Measurements from ENCODE around the gene POPDC3.

DNA sequence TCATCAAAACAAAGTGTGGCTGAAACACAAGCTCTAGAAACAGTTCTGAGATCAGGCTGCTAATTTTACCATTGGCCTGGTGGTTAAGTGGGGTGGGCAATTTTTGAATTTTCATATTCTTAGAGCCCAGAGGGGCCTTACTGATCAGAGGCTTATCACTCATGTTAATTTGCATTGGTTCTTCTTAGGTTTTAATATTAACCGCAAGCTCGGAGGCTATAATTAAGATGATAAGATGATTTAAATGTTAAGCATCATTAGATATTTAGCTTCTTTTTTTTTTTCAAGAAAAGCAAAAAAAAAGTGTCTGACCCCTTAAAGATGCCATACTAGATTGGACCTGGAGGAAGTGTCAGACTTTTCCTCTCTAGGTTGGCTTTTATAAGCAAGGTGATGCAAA lies 8.4 kb upstream of the POPDC3 start:
- no peak for TF ChIP-seq SUZ12 (IDR thresholded peaks at IDR 0.05)
- no peak for TF ChIP-seq ZNF384 (IDR thresholded peaks at IDR 0.05)
- TF ChIP-seq SP1 (IDR thresholded peaks at IDR 0.05) = no peak
- TF ChIP-seq BHLHE40 (IDR thresholded peaks at IDR 0.05; ENCODE audit: borderline replicate concordance) = no peak
- no peak for TF ChIP-seq FOXM1 (IDR thresholded peaks at IDR 0.05; ENCODE audit: borderline replicate concordance)
- TF ChIP-seq TARDBP (IDR thresholded peaks at IDR 0.05) = no peak
- no peak for TF ChIP-seq LEF1 (IDR thresholded peaks at IDR 0.05; ENCODE audit: borderline replicate concordance)
- TF ChIP-seq ELF4 (IDR thresholded peaks at IDR 0.05) = no peak
- TF ChIP-seq, protein P1, sequence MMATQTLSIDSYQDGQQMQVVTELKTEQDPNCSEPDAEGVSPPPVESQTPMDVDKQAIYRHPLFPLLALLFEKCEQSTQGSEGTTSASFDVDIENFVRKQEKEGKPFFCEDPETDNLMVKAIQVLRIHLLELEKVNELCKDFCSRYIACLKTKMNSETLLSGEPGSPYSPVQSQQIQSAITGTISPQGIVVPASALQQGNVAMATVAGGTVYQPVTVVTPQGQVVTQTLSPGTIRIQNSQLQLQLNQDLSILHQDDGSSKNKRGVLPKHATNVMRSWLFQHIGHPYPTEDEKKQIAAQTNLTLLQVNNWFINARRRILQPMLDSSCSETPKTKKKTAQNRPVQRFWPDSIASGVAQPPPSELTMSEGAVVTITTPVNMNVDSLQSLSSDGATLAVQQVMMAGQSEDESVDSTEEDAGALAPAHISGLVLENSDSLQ (IDR thresholded peaks at IDR 0.05) = no peak
- no peak for TF ChIP-seq FOXA1 (IDR thresholded peaks at IDR 0.05)
- no peak for TF ChIP-seq NFRKB (IDR thresholded peaks at IDR 0.05)

All from HEK293T (cell line).